ENCODE results near the gene TMEM19. TPM values are rescaled to one million over a fixed set of nuclear protein-coding genes. Genes with fewer than 3 reads are reported as not detected.
"Not testable (repeated sequence)": the region's sequence is repeated elsewhere in the genome, so short reads cannot be mapped to it uniquely, and the experiment has no call there.

TMEM19 gene
- total and polyA plus RNA-seq, 2 experiments from 2014 or later = 18.2 to 25.8 TPM

GRCh38 chr12:71688961-71689570 lies 3.2 kb downstream of the TMEM19 start:
- no peaks in the 10 kb centered on the region for H4K20me1 ChIP-seq (ENCODE audit: insufficient read depth)
- peaks cover 17% of the 10 kb centered on the region for H3F3A ChIP-seq (ENCODE audit: insufficient read depth)
- H3K4me1 ChIP-seq (ENCODE audit: insufficient read depth) = peaks cover 20% of the 10 kb centered on the region
- no peak overlapping the region for H3K4me3 ChIP-seq
- no peak for TF ChIP-seq EZH2phosphoT487 (IDR thresholded peaks at IDR 0.05; ENCODE audit: insufficient read depth, low read depth)
- no peak for TF ChIP-seq EZH2 (IDR thresholded peaks at IDR 0.05; ENCODE audit: insufficient read depth, poor library complexity, severe bottlenecking)
- H3K9me2 ChIP-seq (ENCODE audit: insufficient read depth) = no peaks in the 10 kb centered on the region
- 89 to 91% methylated on average over 5 of the region's 5 CpGs for WGBS, 2 experiments (ENCODE audit: low coverage in 1 of 2, low lambda C conversion rate in 2 of 2, missing lambda C conversion rate in 2 of 2)
- DNase-seq = no peak
- no peaks in the 10 kb centered on the region for H3K9me3 ChIP-seq (ENCODE audit: low read depth)
- no peaks in the 10 kb centered on the region for H3K36me3 ChIP-seq (ENCODE audit: low read depth)
- in situ Hi-C loops (cut with MboI) = no loop called here
- H3K79me2 ChIP-seq (ENCODE audit: insufficient read depth) = peaks cover 24% of the 10 kb centered on the region
- no peak overlapping the region for H3K27ac ChIP-seq
- no peaks in the 10 kb centered on the region for H3K27me3 ChIP-seq (replicated peaks; ENCODE audit: insufficient read depth)
- H3K4me2 ChIP-seq (ENCODE audit: unreplicated experiment) = no peak overlapping the region
- H3K9ac ChIP-seq = no peak overlapping the region
- H2AFZ ChIP-seq = no peak overlapping the region

DNA sequence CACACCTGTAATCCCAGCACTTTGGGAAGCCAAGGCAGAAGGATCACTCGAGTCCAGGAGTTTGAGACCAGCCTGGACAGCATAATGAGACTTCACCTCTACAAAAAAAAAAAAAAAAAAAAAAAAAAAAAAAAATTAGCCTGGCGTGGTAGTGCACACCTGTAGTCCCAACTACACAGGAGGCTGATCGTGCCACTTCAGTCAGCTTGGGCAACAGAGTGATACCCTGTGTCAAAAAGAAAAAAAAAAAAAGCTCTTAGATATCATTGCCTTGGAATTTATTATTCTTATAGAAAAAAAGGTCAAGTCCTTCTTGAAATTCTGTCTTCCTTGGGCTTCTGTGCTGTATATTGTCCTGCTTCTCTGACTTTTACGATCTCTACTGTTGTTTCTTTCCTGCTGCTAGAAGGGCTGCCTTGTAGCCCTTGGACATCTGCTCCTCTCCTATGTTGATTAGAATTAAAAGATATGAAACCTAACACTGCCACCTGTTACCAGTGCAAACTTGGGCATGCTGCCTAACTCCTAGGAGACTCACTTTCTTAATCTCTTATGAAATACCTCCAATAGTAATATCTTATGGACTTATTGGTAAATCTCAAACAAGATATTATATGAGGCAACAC lies 5.7 kb downstream of the TMEM19 start:
- Histone ChIP-seq H3K36me3 (ENCODE audit: low read depth) (no peaks in the 10 kb centered on the region), H4K20me1 (ENCODE audit: insufficient read depth) (no peaks in the 10 kb centered on the region), H3K9me3 (ENCODE audit: low read depth) (no peaks in the 10 kb centered on the region), H3K9ac (no peak overlapping the region), H3F3A (ENCODE audit: insufficient read depth) (peaks cover 5% of the 10 kb centered on the region; the same call in 1 of the 2 replicates), H3K27ac (no peak overlapping the region), H3K4me3 (no peak overlapping the region), H3K27me3 (replicated peaks; ENCODE audit: insufficient read depth) (no peaks in the 10 kb centered on the region), H3K4me1 (ENCODE audit: insufficient read depth) (peaks cover 11% of the 10 kb centered on the region; the same call in 1 of the 2 replicates), H3K79me2 (ENCODE audit: insufficient read depth) (peaks cover 24% of the 10 kb centered on the region), H3K4me2 (ENCODE audit: unreplicated experiment) (no peak overlapping the region), H3K9me2 (ENCODE audit: insufficient read depth) (no peaks in the 10 kb centered on the region; the same call in 1 of the 2 replicates), H2AFZ (no peak overlapping the region)
- TF ChIP-seq EZH2phosphoT487 (IDR thresholded peaks at IDR 0.05; ENCODE audit: insufficient read depth, low read depth) (no peak), EZH2 (IDR thresholded peaks at IDR 0.05; ENCODE audit: insufficient read depth, poor library complexity, severe bottlenecking) (no peak)
- 81 to 84% methylated on average over 4 of the region's 4 CpGs for WGBS, 2 experiments (ENCODE audit: low coverage in 1 of 2, low lambda C conversion rate in 2 of 2, missing lambda C conversion rate in 2 of 2)
- no peak for DNase-seq
- in situ Hi-C loops (cut with MboI) = no loop called here

DNA sequence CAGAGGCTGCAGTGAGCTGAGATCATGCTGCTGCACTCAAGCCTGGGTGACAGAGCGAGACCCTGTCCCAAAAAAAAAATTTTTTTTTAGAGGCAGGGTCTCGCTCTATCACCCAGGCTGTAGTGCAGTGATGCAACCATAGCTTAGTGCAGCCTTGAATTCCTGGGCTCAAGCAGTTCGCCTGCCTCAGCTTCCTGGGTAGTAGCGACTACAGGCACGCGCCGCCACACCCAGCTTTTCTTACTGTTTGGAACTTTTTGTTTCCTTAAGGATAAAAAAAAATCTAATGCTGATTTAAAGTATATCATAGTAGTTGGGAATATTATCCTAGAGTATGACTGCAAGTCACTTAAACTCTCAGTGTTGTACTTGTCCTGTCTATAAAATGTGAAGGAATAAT lies 7.2 kb downstream of the TMEM19 start:
- no peaks in the 10 kb centered on the region for H4K20me1 ChIP-seq (ENCODE audit: insufficient read depth)
- H3K9me2 ChIP-seq (ENCODE audit: insufficient read depth) = no peaks in the 10 kb centered on the region; the same call in 1 of the 2 replicates
- no peak overlapping the region for H3K4me2 ChIP-seq (ENCODE audit: unreplicated experiment)
- TF ChIP-seq EZH2phosphoT487 (IDR thresholded peaks at IDR 0.05; ENCODE audit: insufficient read depth, low read depth) (no peak), EZH2 (IDR thresholded peaks at IDR 0.05; ENCODE audit: insufficient read depth, poor library complexity, severe bottlenecking) (no peak)
- 97 to 99% methylated on average over 7 of the region's 7 CpGs for WGBS, 2 experiments (ENCODE audit: low coverage in 1 of 2, low lambda C conversion rate in 2 of 2, missing lambda C conversion rate in 2 of 2)
- H3K4me1 ChIP-seq (ENCODE audit: insufficient read depth) = no peaks in the 10 kb centered on the region
- H3K9ac ChIP-seq = no peak overlapping the region
- H3K4me3 ChIP-seq = no peak overlapping the region
- peaks cover 11% of the 10 kb centered on the region for H3K79me2 ChIP-seq (ENCODE audit: insufficient read depth)
- no peaks in the 10 kb centered on the region for H3K36me3 ChIP-seq (ENCODE audit: low read depth)
- no peaks in the 10 kb centered on the region for H3F3A ChIP-seq (ENCODE audit: insufficient read depth)
- no peak overlapping the region for H2AFZ ChIP-seq
- no peaks in the 10 kb centered on the region for H3K27me3 ChIP-seq (replicated peaks; ENCODE audit: insufficient read depth)
- H3K27ac ChIP-seq = no peak overlapping the region
- no peak for DNase-seq
- no peaks in the 10 kb centered on the region for H3K9me3 ChIP-seq (ENCODE audit: low read depth)
- in situ Hi-C loops (cut with MboI) = no loop called here

DNA sequence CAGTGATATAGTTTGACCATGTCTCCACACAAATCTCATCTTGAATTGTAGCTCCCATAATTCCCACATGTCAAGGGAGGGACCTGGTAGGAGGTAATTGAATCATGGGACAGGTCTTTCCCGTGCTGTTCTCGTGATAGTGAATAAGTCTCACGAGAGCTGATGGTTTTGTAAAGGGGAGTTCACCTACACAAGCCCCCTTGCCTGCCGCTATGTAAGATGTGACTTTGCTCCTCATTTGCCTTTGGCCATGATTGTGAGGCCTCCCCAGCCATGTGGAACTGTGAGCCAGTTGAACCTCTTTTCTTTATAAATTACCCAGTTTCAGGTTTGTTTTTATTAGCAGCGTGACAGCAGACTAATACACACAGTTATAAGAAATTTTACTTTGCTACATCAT lies 7.8 kb downstream of the TMEM19 start:
- H2AFZ ChIP-seq; H3K4me1 ChIP-seq (ENCODE audit: insufficient read depth); H3K27me3 ChIP-seq (replicated peaks; ENCODE audit: insufficient read depth); H3K4me2 ChIP-seq (ENCODE audit: unreplicated experiment); H3K27ac ChIP-seq; in situ Hi-C loops (cut with MboI); H3K9me3 ChIP-seq (ENCODE audit: low read depth); H3K36me3 ChIP-seq (ENCODE audit: low read depth); H3K79me2 ChIP-seq (ENCODE audit: insufficient read depth); H4K20me1 ChIP-seq (ENCODE audit: insufficient read depth); H3F3A ChIP-seq (ENCODE audit: insufficient read depth); DNase-seq; H3K9me2 ChIP-seq (ENCODE audit: insufficient read depth); H3K4me3 ChIP-seq; H3K9ac ChIP-seq: not testable (repeated sequence)
- 89 to 93% methylated on average over 5 of the region's 5 CpGs for WGBS, 2 experiments (ENCODE audit: low coverage in 1 of 2, low lambda C conversion rate in 2 of 2, missing lambda C conversion rate in 2 of 2)
